NCI-H2029 (cell line): ENCODE results near the gene WDR46.
"Not testable (repeated sequence)": the region's sequence is repeated elsewhere in the genome, so short reads cannot be mapped to it uniquely, and the experiment has no call there.

ENCODE experiments used
- DNase-seq: peaks from one replicate; lab custom pipeline; 2025; lab: John Stamatoyannopoulos, UW

The WDR46 gene

DNA sequence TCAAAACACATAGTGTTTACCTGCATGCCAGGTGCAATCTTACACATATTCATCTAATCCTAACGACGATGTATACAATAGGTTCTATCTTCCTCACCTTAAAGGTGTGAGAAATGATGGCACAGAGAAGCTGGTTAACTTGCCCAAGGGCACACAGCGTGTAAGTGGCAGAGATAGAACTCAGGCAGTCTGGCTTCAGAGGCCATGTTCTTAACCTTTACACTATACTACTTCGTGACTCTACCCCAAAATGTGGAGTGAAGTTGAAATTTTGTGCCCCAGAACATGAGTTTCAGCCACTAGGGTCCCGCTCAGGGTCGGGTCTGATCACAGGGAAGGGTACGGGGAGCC lies 17.9 kb downstream of the WDR46 start:
- peak; percentile 41 for DNase-seq

DNA sequence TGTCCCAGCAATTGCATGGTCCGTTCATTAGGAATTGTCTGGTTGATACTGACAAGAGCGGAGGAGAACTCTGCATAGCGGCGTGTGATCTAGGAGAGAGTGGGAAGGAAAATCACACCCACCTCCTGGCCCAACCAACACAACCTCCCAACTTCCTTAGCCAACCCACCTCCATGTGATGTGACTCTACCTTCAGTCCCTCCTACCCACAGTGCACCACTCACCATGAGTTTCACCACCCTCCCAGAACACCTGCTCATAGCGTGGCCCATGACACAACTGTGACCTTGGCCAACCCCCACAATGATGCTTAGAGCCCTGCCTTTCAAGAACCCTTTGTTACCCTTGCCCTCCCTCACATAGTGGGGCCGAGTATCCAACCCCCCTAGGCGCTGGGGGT lies 25.0 kb downstream of the WDR46 start:
- DNase-seq: no peak

DNA sequence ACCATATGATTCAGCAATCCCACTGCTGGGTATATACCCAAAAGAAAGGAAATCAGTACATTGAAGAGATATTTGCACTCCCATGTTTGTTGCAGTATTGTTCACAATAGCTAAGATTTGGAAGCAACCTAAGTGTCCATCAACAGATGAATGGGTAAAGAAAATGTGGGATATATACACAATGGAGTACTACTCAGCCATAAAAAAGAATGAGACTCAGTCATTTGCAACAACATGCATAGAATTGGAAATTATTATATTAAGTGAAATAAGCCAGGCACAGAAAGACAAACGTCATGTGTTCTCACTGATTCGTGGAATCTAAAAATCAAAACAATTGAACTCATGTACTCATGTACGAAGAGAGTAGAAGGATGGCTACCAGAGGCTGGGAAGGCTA lies 26.5 kb downstream of the WDR46 start:
- DNase-seq: not testable (repeated sequence)

- DNase-seq: no peak
Observed at GRCh38 chr6:33259032-33259431, 30.0 kb downstream of the WDR46 start.

GRCh38 chr6:33254591-33254990 lies 34.4 kb downstream of the WDR46 start:
- DNase-seq: no peak

GRCh38 chr6:33252759-33253158 lies 36.3 kb downstream of the WDR46 start:
- DNase-seq: no peak

- no peak for DNase-seq
Observed at GRCh38 chr6:33251395-33252012, 37.5 kb downstream of the WDR46 start.

DNA sequence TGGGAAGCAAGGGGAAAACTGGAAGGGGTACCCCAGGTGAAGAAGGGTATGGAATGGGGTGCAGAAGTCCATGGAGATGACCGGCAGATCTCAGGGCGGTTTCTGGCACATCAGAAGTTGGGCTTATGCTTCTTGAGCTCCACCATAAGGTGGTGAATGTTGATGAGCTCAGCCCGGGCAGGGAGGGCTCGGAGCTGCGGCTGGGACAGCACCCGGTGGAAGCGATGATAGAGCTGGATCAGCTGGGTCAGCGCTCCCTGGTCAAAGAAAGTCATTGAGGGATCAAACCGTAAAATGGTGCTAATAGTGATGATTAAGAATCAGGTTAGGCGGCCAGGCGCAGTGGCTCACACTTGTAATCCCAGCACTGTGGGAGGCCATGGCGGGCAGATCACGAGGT lies 38.3 kb downstream of the WDR46 start:
- DNase-seq: no peak

DNA sequence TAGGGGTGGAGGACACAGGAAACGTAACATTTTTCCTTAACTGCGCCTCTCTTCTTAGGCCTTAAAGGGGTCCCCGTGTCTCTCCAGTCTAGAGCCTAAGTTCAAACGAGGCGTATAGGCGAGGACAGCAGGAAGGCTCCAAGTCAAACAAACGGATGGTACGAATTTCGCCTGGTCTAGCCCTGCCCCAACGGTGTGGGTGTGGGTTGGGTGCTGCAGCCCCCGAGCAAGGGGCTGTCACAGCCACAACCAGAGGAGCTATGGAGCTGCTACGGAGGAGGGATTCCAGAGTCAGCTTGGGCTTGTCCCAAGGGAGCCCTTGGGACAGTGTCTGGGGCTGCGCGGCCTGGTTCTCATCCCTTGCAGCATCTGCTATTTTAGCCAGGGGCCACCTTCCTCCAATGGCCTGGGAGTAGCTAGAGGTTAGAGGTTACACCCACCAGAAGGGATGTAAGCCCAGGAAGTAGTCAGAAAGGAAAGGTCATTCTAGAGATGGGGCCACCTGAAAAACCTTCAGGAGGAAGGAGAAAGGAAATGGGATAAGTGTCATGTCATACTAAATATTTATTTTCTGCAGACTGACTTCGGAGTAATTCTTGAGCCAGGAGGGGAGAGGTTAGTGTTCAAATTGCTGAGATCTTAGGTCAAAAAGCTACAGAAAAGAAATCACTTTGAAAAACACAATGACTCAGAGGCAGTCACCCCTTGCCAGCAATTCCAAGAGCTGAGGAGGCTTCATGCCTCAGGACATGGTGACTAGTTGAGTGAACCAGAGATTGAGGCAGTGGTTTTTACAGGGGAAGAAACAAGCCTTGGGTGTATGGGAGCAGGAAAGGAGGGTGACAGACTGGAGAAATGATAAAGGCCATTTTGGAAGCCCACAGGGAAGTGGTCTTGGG lies 39.1 kb downstream of the WDR46 start:
- no peak for DNase-seq

DNA sequence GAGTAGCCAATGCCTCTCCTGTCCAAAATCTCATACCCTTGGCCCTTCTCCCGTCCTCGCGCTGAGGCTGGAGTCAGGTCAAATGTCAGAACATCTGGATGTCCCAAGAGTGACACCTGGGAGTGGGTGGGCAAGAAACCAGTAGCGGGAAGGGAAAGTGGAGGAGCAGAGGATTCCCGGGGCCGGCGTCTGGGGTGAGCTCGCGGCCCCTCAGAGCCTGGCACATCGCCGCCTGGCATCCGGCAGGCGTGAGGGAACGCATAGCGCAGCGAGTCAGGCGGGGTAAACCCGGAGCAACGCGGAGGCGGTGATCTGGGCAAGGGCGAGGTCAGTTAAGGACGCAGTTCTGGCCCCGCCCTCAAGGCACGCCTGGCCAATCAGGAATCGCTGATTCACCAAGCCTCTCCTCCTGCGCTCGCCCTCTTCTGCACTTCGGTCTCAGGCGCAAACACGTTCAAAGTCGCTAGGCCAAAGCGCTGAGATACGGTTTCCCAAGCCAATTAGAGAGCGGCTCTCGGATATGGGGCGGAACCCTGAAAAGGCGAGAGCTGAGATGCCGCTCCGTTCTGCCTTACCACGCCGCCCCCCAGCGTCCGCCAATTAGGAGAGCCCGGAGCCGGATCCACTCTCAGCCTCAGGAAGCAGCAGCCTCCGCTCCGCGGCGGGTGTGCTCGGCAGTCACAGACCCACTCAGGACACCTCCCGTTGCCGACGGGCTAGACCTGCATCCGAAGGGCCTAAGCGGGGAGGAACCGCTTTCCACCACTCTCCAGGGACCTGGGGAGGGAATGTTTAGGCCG lies 39.9 kb downstream of the WDR46 start:
- peak; percentile 97 for DNase-seq

GRCh38 chr6:33248643-33248931 lies 40.5 kb downstream of the WDR46 start:
- DNase-seq: no peak

DNA sequence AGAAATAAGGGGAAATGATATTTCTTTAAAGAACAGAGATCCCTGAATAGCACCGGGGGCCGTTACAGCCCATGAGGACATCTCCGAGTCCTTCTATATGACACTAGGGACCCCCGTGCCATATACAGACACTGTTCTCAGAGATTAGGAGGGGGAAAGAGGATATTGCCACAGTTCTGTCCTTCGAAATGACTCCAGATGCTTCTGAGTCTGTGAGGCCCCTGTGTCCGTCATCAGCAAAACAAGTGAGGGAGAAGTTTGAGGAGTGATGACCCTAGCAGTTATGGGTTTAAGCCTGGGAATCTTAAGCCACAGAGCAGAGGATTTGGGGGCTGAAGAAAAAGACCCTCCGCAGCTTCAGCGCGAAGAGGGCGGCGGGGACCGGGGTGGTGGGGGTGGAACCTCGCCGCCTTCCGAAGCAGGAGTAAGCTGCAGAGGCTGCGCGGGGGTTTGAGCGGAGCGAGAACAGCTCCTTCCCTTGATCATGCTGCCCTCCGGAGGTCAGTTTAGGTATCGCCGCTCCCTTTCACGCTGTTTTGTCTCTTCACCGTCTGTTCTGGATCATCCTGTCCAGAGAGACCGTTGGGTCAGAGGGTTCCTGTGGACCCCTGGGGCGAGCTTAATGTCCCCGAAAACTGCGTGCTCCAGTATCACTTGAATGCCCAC lies 40.9 kb downstream of the WDR46 start:
- DNase-seq: peak; percentile 74

DNA sequence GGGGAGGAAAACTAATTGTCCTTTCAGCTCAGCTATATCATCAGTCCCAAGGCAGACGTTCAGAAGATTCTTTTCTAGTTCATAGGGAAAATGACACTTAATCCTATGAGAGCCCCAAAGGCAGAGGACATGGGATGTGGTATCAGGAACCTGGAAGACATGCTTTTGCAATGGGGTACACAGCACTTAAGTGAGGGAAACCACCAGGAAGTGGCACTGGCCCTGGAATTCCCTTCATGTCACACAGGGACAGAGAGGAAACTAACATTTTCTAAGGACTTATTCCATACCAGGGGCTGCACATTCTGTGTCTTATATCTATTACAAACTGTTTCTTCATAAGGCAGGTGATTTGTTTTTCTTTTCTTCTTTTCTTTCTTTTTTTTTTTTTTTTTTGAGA lies 45.6 kb downstream of the WDR46 start:
- DNase-seq: no peak

- DNase-seq: no peak
Observed at GRCh38 chr6:33241968-33242367, 47.1 kb downstream of the WDR46 start.

- DNase-seq: no peak
Observed at GRCh38 chr6:33237741-33238140, 51.3 kb downstream of the WDR46 start.

DNA sequence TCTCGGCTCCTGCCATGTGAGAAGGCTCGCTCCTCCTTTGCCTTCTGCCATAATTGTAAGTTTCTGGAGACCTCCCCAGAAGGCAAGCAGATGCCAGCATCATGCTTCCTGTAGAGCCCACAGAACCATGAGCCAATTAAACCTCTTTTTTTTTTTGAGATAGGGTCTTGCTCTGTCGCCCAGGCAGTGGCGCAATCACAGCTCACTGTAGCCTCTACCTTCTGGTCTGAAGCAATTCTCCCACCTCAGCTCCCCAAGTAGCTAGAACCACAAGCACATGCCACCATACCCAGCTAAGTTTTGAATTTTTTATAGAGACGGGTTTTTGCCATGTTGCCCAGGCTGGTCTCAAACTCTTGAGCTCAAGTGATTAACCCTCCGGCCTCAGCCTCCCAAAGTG lies 52.2 kb downstream of the WDR46 start:
- no peak for DNase-seq

GRCh38 chr6:33236328-33236727 lies 52.7 kb downstream of the WDR46 start:
- DNase-seq: no peak

DNA sequence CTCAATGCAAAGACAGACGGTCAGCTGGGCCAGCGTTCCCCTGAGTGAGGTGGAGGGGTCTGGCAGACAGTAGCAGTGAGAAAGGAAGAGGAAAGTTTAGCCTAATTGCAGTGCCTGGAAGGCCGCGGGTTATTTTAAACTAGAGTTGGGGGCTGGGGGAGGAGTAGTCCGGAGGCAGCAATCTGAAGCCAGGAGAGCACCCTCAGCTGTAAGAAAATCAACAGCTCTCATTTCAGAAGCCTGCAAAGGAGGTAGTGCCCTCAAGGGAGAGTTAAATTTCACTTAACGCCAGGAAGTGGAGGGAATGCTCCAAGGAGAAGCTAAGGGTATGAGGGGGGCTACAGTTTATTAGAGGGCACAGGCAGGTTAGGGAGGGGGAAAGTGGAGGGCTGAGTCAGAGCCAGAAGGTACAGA lies 53.8 kb downstream of the WDR46 start:
- no peak for DNase-seq
